Osteoblast (primary cell): ENCODE results near the gene PPP2R5C. TPM values are rescaled to one million over a fixed set of nuclear protein-coding genes. Genes with fewer than 3 reads are reported as not detected.
A peak's percentile ranks its signal among the peaks of the same experiment; 100 is the strongest.

Experiments
- DNase-seq: peaks from one replicate; pipeline ENCODE4 v3.0.0; 2011; ENCODE audit warnings: low spot score, mixed read lengths; ENCODE audit not compliant: insufficient read length; ENCODE audit errors: missing footprints
- H2AFZ ChIP-seq: 2 replicates; pipeline ENCODE4 v1.6.0; 2011; ENCODE audit warnings: mild to moderate bottlenecking, low read length
- H3K27ac ChIP-seq: 2 replicates; pipeline ENCODE4 v1.5.1; 2011; ENCODE audit warnings: mild to moderate bottlenecking, low read depth, low read length, moderate library complexity
- H3K27me3 ChIP-seq: 2 replicates; pipeline ENCODE4 v1.6.0; 2012; ENCODE audit warnings: mild to moderate bottlenecking, control low read depth, inconsistent platforms, low read length, moderate library complexity; ENCODE audit not compliant: insufficient read depth
- H3K36me3 ChIP-seq: 2 replicates; pipeline ENCODE4 v1.5.1; 2011; ENCODE audit warnings: mild to moderate bottlenecking, low read length, control low read depth, moderate library complexity; ENCODE audit not compliant: insufficient read depth
- H3K4me1 ChIP-seq: 2 replicates; pipeline ENCODE4 v1.5.1; 2011; ENCODE audit warnings: mild to moderate bottlenecking, low read length, control low read depth, moderate library complexity; ENCODE audit not compliant: insufficient read depth
- H3K4me2 ChIP-seq: 2 replicates; pipeline ENCODE4 v1.6.0; 2011; ENCODE audit warnings: mild to moderate bottlenecking, low read length; ENCODE audit not compliant: insufficient read depth
- H3K4me3 ChIP-seq: fragments of 200-600 bp; sonication (generic); 3 replicates; pipeline ENCODE4 v1.5.1; 2012; ENCODE audit warnings: mild to moderate bottlenecking, low read length, inconsistent platforms; ENCODE audit not compliant: insufficient read depth
- H3K79me2 ChIP-seq: 2 replicates; pipeline ENCODE4 v1.6.0; 2012; ENCODE audit warnings: mild to moderate bottlenecking, low read length, control low read depth, inconsistent platforms; ENCODE audit not compliant: insufficient read depth
- H3K9me3 ChIP-seq: 2 replicates; pipeline ENCODE4 v1.5.1; 2011; ENCODE audit warnings: low read depth, low read length, control low read depth
- H4K20me1 ChIP-seq: 2 replicates; pipeline ENCODE4 v1.6.0; 2012; ENCODE audit warnings: mild to moderate bottlenecking, low read length, control low read depth; ENCODE audit not compliant: insufficient read depth
- total RNA-seq: library from RNA; depleted of rRNA; stranded (reverse); fragments of >200 nt; gene quantifications from 2 replicates; pipeline ENCODE4 v1.2.3, GENCODE V29; 2012
- TF ChIP-seq, protein P1 (sequence below): IDR thresholded peaks from 2 replicates; pipeline ENCODE4 v1.5.1; 2011; ENCODE audit warnings: mild to moderate bottlenecking, low read depth, low read length, moderate library complexity; ENCODE audit errors: extremely low read depth

PPP2R5C gene
- total RNA-seq, 1 donor = 101 TPM

GRCh38 chr14:101830271-101830670 lies 68.8 kb downstream of the PPP2R5C start:
- TF ChIP-seq, protein P1, sequence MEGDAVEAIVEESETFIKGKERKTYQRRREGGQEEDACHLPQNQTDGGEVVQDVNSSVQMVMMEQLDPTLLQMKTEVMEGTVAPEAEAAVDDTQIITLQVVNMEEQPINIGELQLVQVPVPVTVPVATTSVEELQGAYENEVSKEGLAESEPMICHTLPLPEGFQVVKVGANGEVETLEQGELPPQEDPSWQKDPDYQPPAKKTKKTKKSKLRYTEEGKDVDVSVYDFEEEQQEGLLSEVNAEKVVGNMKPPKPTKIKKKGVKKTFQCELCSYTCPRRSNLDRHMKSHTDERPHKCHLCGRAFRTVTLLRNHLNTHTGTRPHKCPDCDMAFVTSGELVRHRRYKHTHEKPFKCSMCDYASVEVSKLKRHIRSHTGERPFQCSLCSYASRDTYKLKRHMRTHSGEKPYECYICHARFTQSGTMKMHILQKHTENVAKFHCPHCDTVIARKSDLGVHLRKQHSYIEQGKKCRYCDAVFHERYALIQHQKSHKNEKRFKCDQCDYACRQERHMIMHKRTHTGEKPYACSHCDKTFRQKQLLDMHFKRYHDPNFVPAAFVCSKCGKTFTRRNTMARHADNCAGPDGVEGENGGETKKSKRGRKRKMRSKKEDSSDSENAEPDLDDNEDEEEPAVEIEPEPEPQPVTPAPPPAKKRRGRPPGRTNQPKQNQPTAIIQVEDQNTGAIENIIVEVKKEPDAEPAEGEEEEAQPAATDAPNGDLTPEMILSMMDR = no peak
- Histone ChIP-seq H3K79me2 (peaks cover 99% of the 10 kb centered on the region), H4K20me1 (peaks cover 21% of the 10 kb centered on the region), H3K9me3 (no peaks in the 10 kb centered on the region), H3K27me3 (no peaks in the 10 kb centered on the region), H3K27ac (no peak overlapping the region), H3K4me2 (no peak overlapping the region), H3K4me1 (peaks cover 13% of the 10 kb centered on the region), H3K36me3 (peaks cover 6% of the 10 kb centered on the region), H3K4me3 (no peak overlapping the region), H2AFZ (no peak overlapping the region)
- DNase-seq = no peak

- no peak overlapping the region for H2AFZ ChIP-seq
- H3K4me1 ChIP-seq = peaks cover 22% of the 10 kb centered on the region
- no peak overlapping the region for H3K4me2 ChIP-seq
- no peaks in the 10 kb centered on the region for H3K27me3 ChIP-seq
- H3K9me3 ChIP-seq = no peaks in the 10 kb centered on the region
- peaks cover 6% of the 10 kb centered on the region for H3K36me3 ChIP-seq
- peaks cover 92% of the 10 kb centered on the region for H3K79me2 ChIP-seq
- TF ChIP-seq, protein P1 = no peak
- no peak overlapping the region for H3K4me3 ChIP-seq
- H3K27ac ChIP-seq = no peak overlapping the region
- H4K20me1 ChIP-seq = peaks cover 43% of the 10 kb centered on the region
- DNase-seq = no peak
Measured at GRCh38 chr14:101833045-101833444, 71.5 kb downstream of the PPP2R5C start.

- Histone ChIP-seq H3K36me3 (peaks cover 6% of the 10 kb centered on the region), H3K4me1 (peaks cover 22% of the 10 kb centered on the region), H3K79me2 (peaks cover 89% of the 10 kb centered on the region), H3K4me3 (no peak overlapping the region), H4K20me1 (peaks cover 46% of the 10 kb centered on the region), H3K9me3 (no peaks in the 10 kb centered on the region), H2AFZ (no peak overlapping the region), H3K27me3 (no peaks in the 10 kb centered on the region), H3K27ac (peak overlapping the region; percentile 13), H3K4me2 (no peak overlapping the region)
- no peak for DNase-seq
- TF ChIP-seq, protein P1 = no peak
Measured at GRCh38 chr14:101834397-101834796, 72.9 kb downstream of the PPP2R5C start.

DNA sequence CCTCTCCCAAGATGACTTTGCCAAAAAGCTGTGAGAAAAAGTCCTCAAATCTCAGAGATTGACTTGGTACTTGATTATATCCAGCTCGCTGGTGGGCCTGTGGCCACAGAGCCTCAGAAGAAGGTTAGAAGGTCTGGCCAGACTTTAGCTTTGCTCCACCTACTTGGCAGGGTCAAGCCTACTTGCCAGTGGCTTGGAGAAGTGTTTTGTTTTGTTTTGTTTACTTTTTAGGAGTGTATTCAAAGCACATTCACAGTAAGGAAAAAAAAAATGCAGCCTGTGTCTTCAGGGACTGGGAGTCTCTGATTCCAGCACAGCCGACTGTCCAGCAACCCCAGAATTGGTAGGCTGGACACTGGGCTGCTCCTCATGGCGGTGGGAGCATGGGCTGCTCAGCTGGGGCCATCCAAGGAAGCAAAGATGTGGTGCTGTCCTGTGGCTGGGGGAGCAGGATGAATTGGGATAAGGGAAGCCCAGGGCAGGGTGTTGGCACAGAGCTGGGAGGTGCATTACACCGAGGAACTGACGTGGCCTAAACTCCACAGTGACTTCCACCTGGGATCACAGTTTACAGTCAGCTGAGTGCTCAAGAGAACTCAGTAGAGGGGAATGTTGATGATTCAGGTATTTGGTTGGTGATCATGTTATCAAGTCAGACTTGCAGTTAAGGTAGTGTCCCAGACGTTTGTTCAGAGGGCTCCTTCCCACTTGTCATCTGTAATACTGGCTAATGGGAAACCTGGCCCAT lies 73.5 kb downstream of the PPP2R5C start:
- peaks cover 46% of the 10 kb centered on the region for H4K20me1 ChIP-seq
- H3K36me3 ChIP-seq = peaks cover 6% of the 10 kb centered on the region
- no peak overlapping the region for H2AFZ ChIP-seq
- peak overlapping the region; percentile 22 for H3K4me2 ChIP-seq
- H3K4me1 ChIP-seq = peaks cover 22% of the 10 kb centered on the region
- peak overlapping the region; percentile 11 for H3K27ac ChIP-seq
- no peak for DNase-seq
- no peaks in the 10 kb centered on the region for H3K9me3 ChIP-seq
- peaks cover 89% of the 10 kb centered on the region for H3K79me2 ChIP-seq
- H3K27me3 ChIP-seq = no peaks in the 10 kb centered on the region
- TF ChIP-seq, protein P1 = no peak
- no peak overlapping the region for H3K4me3 ChIP-seq
